GM19397 (cell line): ENCODE data around the gene NEMP1.

Experiments used
- ATAC-seq: cut with Tn5 transposase; IDR thresholded peaks from one replicate; pipeline ENCODE4 v1.9.1; 2021; ENCODE audit warnings: mild to moderate bottlenecking, moderate library complexity; ENCODE audit not compliant: unreplicated experiment

The NEMP1 gene

GRCh38 chr12:57006809-57007475 lies 71.6 kb downstream of the NEMP1 start:
- ATAC-seq = peak; percentile 8

DNA sequence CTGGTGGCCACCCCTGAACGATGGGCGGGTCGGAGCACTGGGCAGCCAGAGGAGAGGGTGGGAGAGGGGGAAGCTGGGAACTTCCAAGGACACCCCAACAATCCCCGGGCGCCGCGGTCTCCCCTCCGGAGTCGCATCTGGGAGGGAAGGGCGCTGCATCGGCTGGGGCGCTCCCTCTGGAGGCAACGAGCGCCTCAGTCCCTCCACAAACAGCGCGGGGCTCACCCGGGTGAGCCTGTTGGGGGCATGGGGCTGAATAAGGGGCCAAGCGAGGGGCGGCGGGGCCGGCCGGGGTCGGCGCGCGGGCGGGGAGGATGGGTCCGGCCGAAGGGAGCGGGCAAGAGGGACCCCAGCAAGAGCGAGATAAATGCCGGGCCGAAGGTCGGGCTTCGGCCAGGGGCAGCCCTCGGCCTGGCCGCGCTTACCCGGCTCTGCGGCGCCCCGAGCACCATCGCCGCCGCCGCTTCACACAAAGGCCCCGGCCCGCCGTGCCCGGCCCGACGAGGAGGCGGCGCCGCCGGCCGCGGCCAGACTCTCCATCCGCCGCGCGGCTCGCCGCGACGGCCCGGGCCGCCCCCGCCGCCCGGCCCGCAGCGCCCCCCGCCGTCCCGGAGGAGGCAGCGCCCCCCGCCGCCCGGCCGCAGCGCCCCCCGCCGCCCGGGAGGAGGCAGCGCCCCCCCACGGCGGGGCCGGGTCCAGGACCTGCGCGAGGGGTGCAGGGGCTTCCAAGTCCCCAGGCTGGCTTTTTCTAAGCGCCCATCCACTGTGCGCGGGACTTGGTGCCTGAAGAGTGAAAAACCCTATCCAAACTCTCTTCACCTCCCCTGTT lies 72.4 kb downstream of the NEMP1 start, which contains the start of gene ZBTB39:
Gene ZBTB39, minus strand, starts transcription at position 567 of the 829 bp plus-strand sequence. CDS start 1,629 bp downstream, outside the sequence.
- ATAC-seq = peak; percentile 75
